HCT116 (cell line): ENCODE results near the gene USP9X. TPM values are rescaled to one million over a fixed set of nuclear protein-coding genes. Genes with fewer than 3 reads are reported as not detected.

ENCODE experiments used
- ATAC-seq: fragments of 200-7000 bp; cut with Tn5 transposase; 2 replicates; pipeline ENCODE4 v1.9.1; 2020; ENCODE audit warnings: mild to moderate bottlenecking, moderate library complexity
- BruUV-seq: library from RNA; stranded (reverse); fragments of 400-500 nt; replicated peaks from 2 replicates; lab custom pipeline; 2021; lab: Mats Ljungman, UMichigan
- CTCF ChIA-PET: fragments of 300-600 bp; sonication (Branson Sonifier 250); formaldehyde crosslinking; loops from one replicate; lab custom pipeline; 2021; ENCODE audit warnings: antibody characterized with exemption; lab: Charles Lee
- POLR2A ChIA-PET: fragments of 300-600, 350-600 bp; sonication (Branson Sonifier 250); formaldehyde crosslinking; loops from one replicate; lab custom pipeline; 2021; ENCODE audit warnings: antibody characterized with exemption; lab: Charles Lee
- RAD21 ChIA-PET, 2 experiments: fragments of 300-600 bp; sonication (Branson Sonifier 250); formaldehyde crosslinking; loops; one replicate each; lab custom pipeline; 2023; ENCODE audit warnings: low total read pairs in 2 of 2; ENCODE audit not compliant: uncharacterized antibody in 2 of 2, unreplicated experiment in 2 of 2, low non-redundant PET in 1 of 2; lab: Charles Lee
- DNase-seq: peaks from one replicate; pipeline ENCODE4 v3.0.0-alpha.2; 2010; ENCODE audit warnings: low read depth, low spot score
- H2AFZ ChIP-seq: fragments of 200-600 bp; shearing (Covaris generic), sonication (generic); 2 replicates; pipeline ENCODE4 v1.6.1; 2017; ENCODE audit warnings: low read depth, mixed run types, mixed read lengths, antibody characterized with exemption, low read length; ENCODE audit not compliant: poor library complexity, severe bottlenecking
- H3K27ac ChIP-seq: 2 replicates; pipeline ENCODE4 v1.5.1; 2012; ENCODE audit warnings: low read depth, low read length
- H3K27me3 ChIP-seq: fragments of 200-600 bp; sonication (generic); 2 replicates; pipeline ENCODE4 v1.6.1; 2016; ENCODE audit warnings: mixed run types, low read length, mixed read lengths; ENCODE audit not compliant: insufficient read depth
- H3K36me3 ChIP-seq, 2 experiments: fragments of 200-500 bp in 1 of 2; fragments of 200-600 bp in 1 of 2; sonication (Bioruptor generic) in 1 of 2; sonication (generic) in 1 of 2; 2 replicates each; pipeline versions ENCODE4 v1.5.1 to v1.6.1; 2014 to 2016; ENCODE audit warnings: low read length in 2 of 2, inconsistent platforms in 1 of 2, mixed read lengths in 1 of 2, mixed run types in 1 of 2; ENCODE audit not compliant: insufficient read depth in 2 of 2, control insufficient read depth in 1 of 2
- H3K4me1 ChIP-seq, 2 experiments: fragments of 200-600 bp in 1 of 2; sonication (generic) in 1 of 2; 2 replicates each; pipeline versions ENCODE4 v1.5.1 to v1.6.1; 2012 to 2017; ENCODE audit warnings: low read length in 2 of 2, inconsistent platforms in 1 of 2, mild to moderate bottlenecking in 1 of 2, mixed read lengths in 1 of 2, mixed run types in 1 of 2, moderate library complexity in 1 of 2; ENCODE audit not compliant: insufficient read depth in 2 of 2, control insufficient read depth in 1 of 2
- H3K4me2 ChIP-seq: fragments of 200-600 bp; sonication (generic); 2 replicates; pipeline ENCODE4 v1.6.1; 2017; ENCODE audit warnings: mixed run types, low read length, mixed read lengths
- H3K4me3 ChIP-seq, 2 experiments: fragments of 200-600 bp in 1 of 2; sonication (generic) in 1 of 2; replicated peaks in 1 of 2; 2 replicates each; pipeline ENCODE4 v1.5.1; 2011 to 2016; ENCODE audit warnings: low read length in 2 of 2, control low read depth in 1 of 2, low read depth in 1 of 2, mild to moderate bottlenecking in 1 of 2, mixed read lengths in 1 of 2, mixed run types in 1 of 2
- H3K79me2 ChIP-seq: fragments of 200-600 bp; sonication (generic); 2 replicates; pipeline ENCODE4 v1.6.1; 2017; ENCODE audit warnings: mild to moderate bottlenecking, mixed run types, low read length, moderate library complexity, mixed read lengths; ENCODE audit not compliant: insufficient read depth
- H3K9ac ChIP-seq: fragments of 200-600 bp; sonication (generic); 2 replicates; pipeline ENCODE4 v1.6.1; 2016; ENCODE audit warnings: low read length, mixed read lengths
- H3K9me2 ChIP-seq: fragments of 200-600 bp; sonication (generic), shearing (Covaris generic); 2 replicates; pipeline ENCODE4 v1.6.1; 2017; ENCODE audit warnings: mixed run types, mild to moderate bottlenecking, moderate library complexity; ENCODE audit not compliant: insufficient read depth
- H3K9me3 ChIP-seq, 2 experiments: fragments of 200-500 bp in 1 of 2; fragments of 200-600 bp in 1 of 2; sonication (Bioruptor generic) in 1 of 2; sonication (generic) in 1 of 2; 2 replicates each; pipeline ENCODE4 v1.6.1; 2014 to 2017; ENCODE audit warnings: low read length in 2 of 2, mixed read lengths in 2 of 2, inconsistent platforms in 1 of 2, low read depth in 1 of 2, mild to moderate bottlenecking in 1 of 2, mixed run types in 1 of 2, moderate library complexity in 1 of 2; ENCODE audit not compliant: control insufficient read depth in 1 of 2, insufficient read depth in 1 of 2
- H4K20me1 ChIP-seq: fragments of 200-600 bp; sonication (generic), shearing (Covaris generic); 2 replicates; pipeline ENCODE4 v1.6.1; 2017; ENCODE audit warnings: mixed run types, mild to moderate bottlenecking, moderate library complexity; ENCODE audit not compliant: insufficient read depth
- ATF3 ChIP-seq: IDR thresholded peaks from 2 replicates; pipeline ENCODE4 v1.6.1; 2012
- CBX3 ChIP-seq: IDR thresholded peaks from 2 replicates; pipeline ENCODE4 v1.6.1; 2012; ENCODE audit warnings: low read depth
- CEBPB ChIP-seq: IDR thresholded peaks from 2 replicates; pipeline ENCODE4 v1.6.1; 2012; ENCODE audit warnings: low read depth
- CTCF ChIP-seq, 3 experiments: fragments of 200-600 bp in 1 of 3; sonication (generic) in 1 of 3; IDR thresholded peaks in 2 of 3; conservative IDR thresholded peaks in 1 of 3; 2 replicates each; pipeline ENCODE4 v1.5.1; 2012 to 2017; ENCODE audit warnings: low read depth in 2 of 3, low read length in 2 of 3, antibody characterized with exemption in 1 of 3, borderline replicate concordance in 1 of 3, control low read depth in 1 of 3, mild to moderate bottlenecking in 1 of 3, mixed read lengths in 1 of 3, mixed run types in 1 of 3, moderate library complexity in 1 of 3; ENCODE audit not compliant: insufficient read depth in 1 of 3
- EGR1 ChIP-seq: IDR thresholded peaks from 2 replicates; pipeline ENCODE4 v1.6.1; 2012; ENCODE audit warnings: low read depth
- ELF1 ChIP-seq: IDR thresholded peaks from 2 replicates; pipeline ENCODE4 v1.6.1; 2012; ENCODE audit warnings: low read depth, borderline replicate concordance
- EZH2 ChIP-seq: fragments of 200-600 bp; sonication (generic); IDR thresholded peaks from 2 replicates; pipeline ENCODE4 v1.6.1; 2017; ENCODE audit warnings: antibody characterized with exemption, mixed run types
- EZH2phosphoT487 ChIP-seq: fragments of 200-600 bp; IDR thresholded peaks from 2 replicates; pipeline ENCODE4 v1.6.1; 2018; ENCODE audit warnings: antibody characterized with exemption, borderline replicate concordance
- FOSL1 ChIP-seq: IDR thresholded peaks from 2 replicates; pipeline ENCODE4 v1.6.1; 2012; ENCODE audit warnings: low read depth
- JUND ChIP-seq: IDR thresholded peaks from 2 replicates; pipeline ENCODE4 v1.6.1; 2012
- MAX ChIP-seq: IDR thresholded peaks from 2 replicates; pipeline ENCODE4 v1.6.1; 2012
- POLR2A ChIP-seq: IDR thresholded peaks from 2 replicates; pipeline ENCODE4 v1.7.0; 2011; ENCODE audit warnings: borderline replicate concordance; ENCODE audit not compliant: insufficient read depth, insufficient read length; ENCODE audit errors: extremely low read depth
- POLR2AphosphoS5 ChIP-seq: IDR thresholded peaks from 2 replicates; pipeline ENCODE4 v1.6.1; 2011; ENCODE audit warnings: mild to moderate bottlenecking, low read depth, low read length, moderate library complexity
- RAD21 ChIP-seq: IDR thresholded peaks from 2 replicates; pipeline ENCODE4 v1.6.1; 2012; ENCODE audit warnings: low read depth, mild to moderate bottlenecking
- SIN3A ChIP-seq: IDR thresholded peaks from 2 replicates; pipeline ENCODE4 v1.6.1; 2012; ENCODE audit warnings: low read depth
- SP1 ChIP-seq: IDR thresholded peaks from 2 replicates; pipeline ENCODE4 v1.6.1; 2012; ENCODE audit warnings: low read depth
- TCF7L2 ChIP-seq: IDR thresholded peaks from 2 replicates; pipeline ENCODE4 v1.7.0; 2011; ENCODE audit warnings: borderline replicate concordance, inconsistent platforms; ENCODE audit not compliant: insufficient read depth, insufficient read length; ENCODE audit errors: extremely low read depth
- ZBTB33 ChIP-seq: IDR thresholded peaks from 2 replicates; pipeline ENCODE4 v1.6.1; 2011; ENCODE audit warnings: mild to moderate bottlenecking, low read length, moderate library complexity; ENCODE audit not compliant: insufficient replicate concordance; ENCODE audit errors: extremely low read depth
- ZFX ChIP-seq: fragments of 450-650 bp; IDR thresholded peaks from 2 replicates; pipeline ENCODE4 v1.6.1; 2017
- ZNF274 ChIP-seq: fragments of 200-500 bp; sonication (Bioruptor generic); IDR thresholded peaks from 2 replicates; pipeline ENCODE4 v1.6.1; 2014; ENCODE audit warnings: mild to moderate bottlenecking, low read depth, low read length, inconsistent platforms
- intact Hi-C: fragments of 100-400 bp; cut with micrococcal nuclease; formaldehyde crosslinking; loops from 2 replicates; pipeline ENCODE4 v1.10.0; 2022
- total RNA-seq: library from RNA; stranded (reverse); gene quantifications from one replicate; pipeline ENCODE4 v1.2.1, GENCODE V29; 2021; ENCODE audit not compliant: unreplicated experiment

The USP9X gene
- total RNA-seq, 1 experiment from 2014 or later, result 52.4 TPM

- ChIA-PET CTCF (no interaction called here), RAD21 (no interaction called here), POLR2A (no interaction called here)
- Histone ChIP-seq H3K79me2 (peaks cover 100% of the 10 kb centered on the region), H3K36me3 (no peaks in the 10 kb centered on the region), H3K27me3 (no peaks in the 10 kb centered on the region), H3K9me2 (no peaks in the 10 kb centered on the region), H3K4me2 (no peak overlapping the region), H3K27ac (no peak overlapping the region), H3K4me3 (no peak overlapping the region), H3K9me3 (no peaks in the 10 kb centered on the region), H4K20me1 (no peaks in the 10 kb centered on the region), H2AFZ (no peak overlapping the region), H3K9ac (no peak overlapping the region), H3K4me1 (no peaks in the 10 kb centered on the region; a peak in 1 of 4 replicates)
- TF ChIP-seq CBX3, result no peak
- no peak for TF ChIP-seq TCF7L2
- no peak for TF ChIP-seq CTCF (IDR thresholded peaks at IDR 0.05 in 2 of 3, conservative IDR thresholded peaks at IDR 0.05 in 1 of 3; ENCODE audit: borderline replicate concordance in 1 of 3, insufficient read depth in 1 of 3, low read depth in 2 of 3, low read length in 2 of 3)
- TF ChIP-seq JUND, result no peak
- no peak for TF ChIP-seq EZH2
- TF ChIP-seq POLR2A, result no peak
- TF ChIP-seq ZNF274, result no peak
- TF ChIP-seq SIN3A, result no peak
- no peak for TF ChIP-seq POLR2AphosphoS5
- no peak for TF ChIP-seq SP1
- TF ChIP-seq EGR1, result no peak
- TF ChIP-seq FOSL1, result no peak
- no peak for TF ChIP-seq ZBTB33
- no peak for TF ChIP-seq ZFX
- TF ChIP-seq EZH2phosphoT487, result no peak
- TF ChIP-seq CEBPB, result no peak
- TF ChIP-seq RAD21, result no peak
- TF ChIP-seq ATF3, result no peak
- TF ChIP-seq MAX, result no peak
- TF ChIP-seq ELF1, result no peak
- DNase-seq, result no peak
- ATAC-seq, result no peak
- intact Hi-C loops, result no loop called here
- BruUV-seq, result no TSS peak
These were observed 7.5 kb downstream of the USP9X start for GRCh38 chrX:41092776-41093175.
